GM18861 (cell line): ENCODE results near the gene DAB2IP.

Experiments used
- ATAC-seq: cut with Tn5 transposase; IDR thresholded peaks from one replicate; pipeline ENCODE4 v1.9.1; 2021; ENCODE audit not compliant: unreplicated experiment

DAB2IP gene

DNA sequence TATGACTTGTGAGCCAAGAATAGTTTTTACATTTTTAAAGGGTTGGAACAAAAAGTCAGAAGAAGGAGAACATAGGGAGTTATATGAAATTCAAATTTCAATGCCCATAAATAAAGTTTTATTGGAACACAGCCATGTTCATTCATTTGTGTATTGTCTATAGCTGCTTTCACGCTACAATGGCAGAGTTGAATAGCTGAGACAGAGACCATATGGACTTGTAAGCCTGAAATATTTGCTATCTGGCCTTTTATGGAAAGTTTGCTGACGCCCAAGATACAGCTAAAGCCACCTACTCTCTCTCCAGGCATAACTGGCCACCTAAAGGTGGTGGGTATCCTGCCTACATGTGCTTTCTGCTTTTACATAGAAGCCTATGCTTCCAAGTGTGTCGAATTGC is 10.9 kb downstream of the DAB2IP start:
- ATAC-seq = no peak

- no peak for ATAC-seq
Observed at GRCh38 chr9:121662891-121663580, 11.6 kb downstream of the DAB2IP start.

DNA sequence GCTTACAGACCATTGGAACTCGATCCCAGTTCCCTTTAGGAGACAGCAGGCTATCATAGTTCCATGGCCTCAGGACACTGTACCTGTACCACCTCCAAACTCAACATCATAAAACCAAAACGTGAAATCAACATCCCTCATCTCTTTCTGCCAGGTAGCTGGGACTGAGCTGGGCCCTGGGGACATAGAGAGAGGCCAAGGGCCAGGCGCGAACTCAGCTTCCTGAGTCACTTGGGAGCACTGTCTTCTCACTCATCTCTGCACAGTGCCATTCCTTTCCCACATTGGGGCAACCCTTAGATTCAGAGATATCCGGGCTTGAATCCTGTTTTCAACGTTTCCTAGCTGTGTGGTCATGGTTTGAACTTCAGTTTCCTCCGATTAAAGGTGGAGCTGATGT is 12.2 kb downstream of the DAB2IP start:
- no peak for ATAC-seq

DNA sequence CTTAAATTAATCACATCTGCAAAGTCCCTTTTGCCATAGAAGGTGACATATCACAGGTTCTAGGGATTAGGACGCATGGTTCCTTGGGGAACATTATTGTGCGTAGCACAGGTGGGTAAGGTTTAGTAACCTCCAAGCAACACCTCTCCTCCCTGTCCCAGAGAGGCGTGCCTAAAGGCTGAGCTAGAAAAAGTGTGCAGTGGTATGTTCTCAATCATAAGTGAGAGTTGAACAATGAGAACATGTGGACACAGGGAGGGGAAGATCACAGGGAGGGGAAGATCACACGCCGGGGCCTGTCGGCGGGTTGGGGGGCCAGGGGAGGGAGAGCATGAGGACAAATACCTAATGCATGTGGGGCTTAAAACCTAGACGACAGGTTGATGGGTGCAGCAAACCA is 14.9 kb downstream of the DAB2IP start:
- ATAC-seq = no peak

- no peak for ATAC-seq
Observed at GRCh38 chr9:121667214-121667613, 15.8 kb downstream of the DAB2IP start.

DNA sequence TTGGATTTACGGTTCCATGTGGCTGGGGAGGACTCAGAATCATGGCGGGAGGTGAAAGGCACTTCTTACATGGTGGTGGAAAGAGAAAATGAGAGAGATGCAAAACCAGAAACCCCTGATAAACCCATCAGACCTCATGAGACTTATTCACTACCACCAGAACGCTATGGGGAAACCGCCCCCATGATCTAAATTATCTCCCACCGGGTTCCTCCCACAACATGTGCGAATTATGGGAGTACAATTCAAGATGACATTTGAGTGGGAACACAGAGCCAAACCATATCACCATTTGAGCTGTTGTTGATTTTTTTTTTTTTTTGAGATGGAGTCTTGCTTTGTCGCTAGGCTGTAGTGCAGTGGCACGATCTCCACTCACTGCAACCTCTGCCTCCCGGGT is 16.5 kb downstream of the DAB2IP start:
- ATAC-seq = no peak

DNA sequence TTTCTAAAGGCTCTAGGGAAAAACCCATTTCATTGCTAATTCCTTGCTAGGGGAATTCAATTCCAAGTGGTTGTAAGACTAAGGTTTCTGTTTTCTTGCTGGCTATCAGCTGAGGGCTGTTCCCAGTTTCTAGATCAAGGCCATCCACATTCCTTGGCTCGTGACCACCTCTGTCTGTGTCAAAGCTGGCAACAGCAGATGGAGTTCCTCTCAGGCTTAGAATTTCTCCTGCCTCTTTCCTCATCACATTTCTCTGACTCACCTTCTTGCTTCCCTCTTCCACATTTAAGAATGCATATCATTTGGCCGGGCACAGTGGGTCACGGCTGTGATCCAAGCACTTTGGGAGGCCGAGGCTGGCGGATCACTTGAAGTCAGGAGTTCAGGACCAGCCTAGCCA is 19.0 kb downstream of the DAB2IP start:
- ATAC-seq = no peak

DNA sequence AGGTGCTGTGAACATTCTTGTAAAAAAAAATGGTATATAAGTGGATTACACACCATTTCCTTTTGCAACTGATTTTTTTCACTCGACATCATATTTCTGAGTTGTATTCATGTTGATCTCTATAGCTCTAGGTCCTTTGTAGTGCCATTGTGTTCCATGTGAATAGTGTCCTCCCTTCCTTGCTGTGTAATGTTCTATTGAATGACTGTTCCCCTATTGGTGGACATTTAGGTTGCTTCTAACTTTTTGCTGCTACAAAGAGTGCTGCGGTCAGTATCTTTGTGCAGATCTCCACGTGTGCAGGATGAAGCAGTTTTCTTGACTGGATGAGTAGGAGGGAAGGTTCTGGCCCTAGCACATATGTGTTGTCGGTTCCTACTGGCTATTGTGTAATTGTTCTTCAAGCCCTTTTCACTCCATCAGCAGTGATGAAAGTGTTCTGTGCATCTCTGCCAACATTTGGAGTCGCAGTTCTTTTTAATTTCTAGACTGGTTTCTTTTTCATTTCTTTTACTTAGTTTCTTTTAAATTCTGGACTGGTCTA is 20.2 kb downstream of the DAB2IP start:
- no peak for ATAC-seq

DNA sequence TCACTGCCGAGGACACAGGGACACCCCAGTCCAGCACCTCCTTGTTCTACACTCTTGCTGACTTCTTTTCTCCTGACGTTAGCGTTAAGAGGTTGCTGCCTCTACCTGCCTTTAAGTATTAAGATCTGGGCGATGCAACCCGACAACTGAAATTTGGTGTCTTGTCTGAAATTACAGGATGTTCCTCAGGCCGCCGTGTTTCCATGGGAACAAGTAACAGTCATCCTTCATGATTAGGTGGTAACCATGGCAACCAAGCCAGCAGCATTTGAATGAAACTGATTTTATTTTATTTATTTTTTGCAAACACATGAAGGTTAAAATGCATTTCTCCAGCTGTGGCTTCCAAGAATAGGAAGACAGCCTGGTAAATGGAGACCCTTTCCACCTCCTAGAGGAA is 20.8 kb downstream of the DAB2IP start:
- ATAC-seq = no peak

- ATAC-seq = no peak
Observed at GRCh38 chr9:121672986-121673385, 21.6 kb downstream of the DAB2IP start.

GRCh38 chr9:121673576-121673975 is 22.1 kb downstream of the DAB2IP start:
- ATAC-seq = no peak

DNA sequence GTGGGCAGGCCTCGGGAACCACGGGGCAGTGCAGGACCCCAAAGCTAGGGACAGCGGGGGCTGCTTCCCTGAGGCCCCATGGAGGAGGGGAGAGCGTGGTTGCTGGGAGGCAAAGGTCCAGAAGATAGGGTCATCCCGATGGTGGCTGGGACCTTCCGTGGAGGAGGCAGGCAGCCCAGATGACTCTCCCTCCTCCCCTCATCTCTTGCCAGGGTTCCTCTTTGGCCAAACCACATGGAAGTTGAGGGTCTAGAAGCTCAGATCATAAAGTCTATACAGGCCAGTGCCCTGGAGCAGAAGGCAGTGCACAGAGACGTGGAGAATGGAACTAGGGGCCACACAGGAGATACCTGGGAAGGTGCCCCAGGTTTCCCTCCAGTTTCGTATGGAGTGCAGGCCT is 22.6 kb downstream of the DAB2IP start:
- no peak for ATAC-seq

GRCh38 chr9:121674952-121675351 is 23.5 kb downstream of the DAB2IP start:
- ATAC-seq = no peak

DNA sequence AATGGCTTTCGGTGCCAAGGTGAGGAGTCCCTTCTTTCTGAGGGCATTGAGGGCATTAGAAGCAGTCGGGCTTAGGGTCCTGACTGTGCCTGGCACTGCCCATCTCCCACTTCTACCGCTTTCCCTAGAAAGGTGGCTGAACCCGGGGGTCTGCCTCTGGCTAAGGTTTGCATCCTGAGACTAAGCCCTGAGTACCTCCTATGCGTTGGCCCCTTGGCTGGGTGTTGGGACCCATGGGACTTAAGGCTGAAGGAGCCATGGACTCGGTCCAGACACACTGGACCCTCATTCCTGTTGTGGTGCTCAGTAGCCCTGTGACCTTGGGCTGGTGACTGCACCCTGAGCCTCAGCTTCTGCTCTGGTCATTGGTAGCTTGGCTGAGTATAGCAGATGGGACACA is 23.9 kb downstream of the DAB2IP start:
- no peak for ATAC-seq

DNA sequence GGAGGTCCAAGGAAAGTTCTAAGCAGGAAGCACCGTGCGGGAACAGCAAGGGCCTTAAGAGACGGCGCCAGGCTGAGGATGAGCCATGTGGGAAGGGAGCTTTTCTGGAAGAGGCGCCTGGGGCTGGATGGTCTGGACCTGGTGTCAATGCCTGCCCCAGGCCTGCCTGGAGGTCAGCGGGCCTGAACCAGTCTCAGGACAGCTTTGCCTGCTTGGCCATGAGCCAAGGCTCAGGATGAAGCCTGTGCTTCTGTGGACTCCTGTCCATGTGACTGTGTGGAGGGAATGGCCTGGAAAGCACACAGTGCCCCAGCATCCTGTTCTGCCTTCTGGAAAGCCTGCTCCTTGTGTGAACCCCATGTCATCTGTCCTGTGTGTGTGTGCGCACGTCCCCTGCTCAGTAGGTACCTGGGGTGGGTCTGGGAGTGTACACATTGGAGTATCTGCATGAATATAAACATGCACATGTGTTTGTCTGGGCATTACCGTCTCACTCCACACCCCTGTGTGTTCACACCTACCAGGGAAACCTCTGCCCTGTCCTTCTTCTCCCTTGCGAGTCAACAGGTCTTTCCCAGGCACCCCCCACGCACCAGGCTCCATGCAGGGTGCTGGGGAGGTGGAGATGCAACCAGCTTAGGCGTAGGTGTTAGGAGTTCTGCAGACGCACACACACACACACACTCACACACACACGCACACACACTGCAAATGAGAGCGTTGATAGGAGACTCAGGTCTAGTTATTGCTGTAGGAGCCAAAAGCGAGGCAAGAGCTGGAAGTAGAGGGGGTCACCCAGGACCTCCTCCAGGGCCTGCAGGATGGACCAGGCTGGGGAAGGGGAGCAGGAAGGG is 24.8 kb downstream of the DAB2IP start:
- ATAC-seq = no peak

- no peak for ATAC-seq
Observed at GRCh38 chr9:121676926-121677325, 25.5 kb downstream of the DAB2IP start.

- no peak for ATAC-seq
Observed at GRCh38 chr9:121678501-121679022, 27.1 kb downstream of the DAB2IP start.

DNA sequence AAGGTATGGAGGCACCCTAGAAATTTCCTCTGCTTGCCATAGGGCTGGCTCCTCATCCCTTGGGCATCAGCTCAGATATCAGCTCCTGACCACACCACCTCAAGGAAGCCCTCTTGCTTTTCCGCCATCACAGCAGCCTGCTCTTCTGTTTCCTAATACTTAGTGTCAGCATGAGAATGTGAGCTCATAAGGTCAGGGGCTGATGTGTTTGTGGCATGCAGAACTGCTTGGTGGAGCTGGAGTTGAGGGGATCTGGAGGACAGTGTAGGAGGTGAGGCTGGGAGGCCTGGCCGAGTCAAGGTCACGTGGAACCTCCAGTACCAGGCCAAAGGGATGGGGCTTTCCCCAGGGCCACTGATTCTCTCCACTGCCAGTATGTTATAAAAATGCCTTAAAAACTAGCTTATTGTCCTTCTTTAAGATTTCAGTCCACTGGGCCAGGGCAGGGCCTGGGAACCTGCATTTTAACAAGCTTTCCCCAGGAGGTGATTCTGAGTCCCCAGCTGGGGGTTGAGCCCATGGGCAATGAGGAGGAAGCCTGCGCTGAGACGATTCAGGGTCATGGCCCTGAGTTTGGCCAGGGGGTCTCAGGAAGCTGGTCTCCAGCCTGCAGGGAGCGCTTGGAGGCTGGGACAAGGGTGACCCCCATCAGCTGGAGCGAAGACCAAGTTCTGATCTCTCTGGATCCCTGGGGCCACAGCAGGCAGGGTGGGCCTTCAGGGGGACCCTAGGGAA is 28.6 kb downstream of the DAB2IP start:
- ATAC-seq = no peak

DNA sequence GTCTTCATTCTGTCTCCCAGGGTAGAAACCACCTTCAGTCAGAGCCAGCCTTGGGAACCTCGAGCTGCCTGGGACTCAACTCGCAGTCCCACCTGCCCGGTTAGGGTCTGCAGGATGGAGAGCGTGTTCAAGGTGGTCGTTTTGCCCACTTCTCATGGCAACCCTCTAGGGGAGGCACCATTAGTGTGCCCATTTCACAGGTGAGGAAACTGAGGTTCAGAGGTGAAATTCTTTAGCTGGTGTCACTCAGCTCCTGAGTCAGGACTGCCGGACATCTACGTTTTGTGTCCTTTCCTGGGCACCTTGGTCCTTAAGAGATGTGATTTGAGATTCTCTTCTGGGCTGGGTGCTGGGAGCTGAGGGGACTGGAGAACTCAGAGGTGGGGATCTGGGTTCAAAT is 30.0 kb downstream of the DAB2IP start:
- ATAC-seq = no peak

- no peak for ATAC-seq
Observed at GRCh38 chr9:121682201-121682600, 30.8 kb downstream of the DAB2IP start.

DNA sequence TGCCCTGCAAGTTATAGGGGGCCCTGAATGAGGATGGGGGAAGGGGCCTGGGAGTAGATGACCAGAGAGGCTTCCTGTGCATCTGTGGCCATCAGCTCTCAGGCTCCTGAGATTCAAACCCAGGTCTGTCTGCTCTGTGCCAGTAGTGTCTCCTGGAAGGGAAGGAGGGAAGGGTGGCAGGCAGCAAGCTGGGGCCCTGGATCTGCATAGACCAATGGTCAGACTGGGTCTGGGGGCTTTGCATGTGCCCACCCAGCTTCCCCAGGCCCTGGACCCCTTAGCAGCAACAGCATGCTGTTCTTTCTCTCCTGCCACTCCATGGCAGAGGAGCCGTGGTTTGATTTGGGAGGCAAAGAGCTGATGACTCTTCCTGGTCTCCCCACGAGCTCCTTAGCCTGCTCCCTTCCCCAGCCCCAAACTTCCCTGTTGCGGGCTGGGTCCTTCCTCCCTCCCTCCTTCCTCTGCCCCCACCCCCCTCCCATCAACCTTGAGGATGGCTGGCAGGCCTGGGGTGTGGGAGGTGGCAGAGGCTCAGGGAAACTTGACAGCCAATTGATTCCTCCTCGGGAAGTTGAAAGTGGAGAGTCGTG is 31.6 kb downstream of the DAB2IP start:
- ATAC-seq = no peak
